HepG2 (cell line): ENCODE data around the gene PRRC2A. TPM values are rescaled to one million over a fixed set of nuclear protein-coding genes. Genes with fewer than 3 reads are reported as not detected.

Experiments used
- ATF2 ChIP-seq: sonication (generic); formaldehyde crosslinking; IDR thresholded peaks from 2 replicates; pipeline ENCODE4 v1.4.0; 2020; ENCODE audit warnings: missing genetic modification reagents
- HDAC1 ChIP-seq: sonication (generic); formaldehyde crosslinking; IDR thresholded peaks from 2 replicates; pipeline ENCODE4 v1.5.1; 2020; ENCODE audit warnings: mild to moderate bottlenecking, missing genetic modification reagents
- HDAC2 ChIP-seq: sonication (generic); formaldehyde crosslinking; IDR thresholded peaks from 2 replicates; pipeline ENCODE4 v1.4.0; 2020; ENCODE audit warnings: missing genetic modification reagents
- HHEX ChIP-seq: IDR thresholded peaks from 2 replicates; pipeline ENCODE4 v1.6.1; 2016; ENCODE audit warnings: control low read depth
- NR1H2 ChIP-seq: sonication (generic); formaldehyde crosslinking; IDR thresholded peaks from 2 replicates; pipeline ENCODE4 v1.8.1; 2022; ENCODE audit warnings: low read depth, missing genetic modification reagents, borderline replicate concordance
- RAD21 ChIP-seq: fragments of 450-650 bp; formaldehyde crosslinking; IDR thresholded peaks from 2 replicates; pipeline ENCODE4 v1.5.0; 2020; ENCODE audit warnings: mild to moderate bottlenecking
- SUZ12 ChIP-seq: fragments of 150-350 bp; IDR thresholded peaks from 2 replicates; pipeline ENCODE4 v1.6.1; 2014; ENCODE audit warnings: low read depth, low read length
- TFAP4 ChIP-seq: sonication (generic); IDR thresholded peaks from 2 replicates; pipeline ENCODE4 v1.6.1; 2016; ENCODE audit warnings: low read depth, borderline replicate concordance
- ZBTB40 ChIP-seq, 2 experiments: fragments of 450-650 bp in 1 of 2; sonication (generic) in 1 of 2; formaldehyde crosslinking in 1 of 2; IDR thresholded peaks; 2 replicates each; pipeline versions ENCODE4 v1.6.1 to v1.8.0; 2016 to 2022; ENCODE audit warnings: antibody characterized with exemption in 1 of 2, mild to moderate bottlenecking in 1 of 2, missing genetic modification reagents in 1 of 2
- ZFYVE20 ChIP-seq: sonication (generic); formaldehyde crosslinking; IDR thresholded peaks from 2 replicates; pipeline ENCODE4 v1.8.0; 2023; ENCODE audit warnings: low read depth, mild to moderate bottlenecking, moderate library complexity, missing genetic modification reagents, borderline replicate concordance
- ZNF101 ChIP-seq: sonication (generic); formaldehyde crosslinking; IDR thresholded peaks from 2 replicates; pipeline ENCODE4 v1.4.0; 2020; ENCODE audit warnings: mild to moderate bottlenecking, low read depth, missing genetic modification reagents, borderline replicate concordance
- ZNF234 ChIP-seq: sonication (generic); formaldehyde crosslinking; conservative IDR thresholded peaks from 2 replicates; pipeline ENCODE4 v1.5.1; 2020; ENCODE audit warnings: mild to moderate bottlenecking, missing genetic modification reagents
- ZNF496 ChIP-seq: sonication (generic); formaldehyde crosslinking; IDR thresholded peaks from 2 replicates; pipeline ENCODE4 v1.8.1; 2023; ENCODE audit warnings: mild to moderate bottlenecking, moderate library complexity, missing genetic modification reagents; ENCODE audit not compliant: insufficient replicate concordance
- ZNF552 ChIP-seq: sonication (generic); formaldehyde crosslinking; IDR thresholded peaks from 2 replicates; pipeline ENCODE4 v1.9.0; 2022; ENCODE audit warnings: missing genetic modification reagents, mild to moderate bottlenecking, borderline replicate concordance
- ZNF879 ChIP-seq: sonication (generic); formaldehyde crosslinking; IDR thresholded peaks from 2 replicates; pipeline ENCODE4 v1.8.1; 2023; ENCODE audit warnings: missing genetic modification reagents
- ZNF891 ChIP-seq: sonication (generic); formaldehyde crosslinking; IDR thresholded peaks from 2 replicates; pipeline ENCODE4 v1.5.0; 2020; ENCODE audit warnings: mild to moderate bottlenecking, missing genetic modification reagents
- ZSCAN31 ChIP-seq: sonication (generic); formaldehyde crosslinking; IDR thresholded peaks from 2 replicates; pipeline ENCODE4 v1.5.0; 2020; ENCODE audit warnings: low read depth, mild to moderate bottlenecking, missing genetic modification reagents
- polyA plus RNA-seq, 8 experiments: library from polyadenylated mRNA; depleted of rRNA in 3 of 8; stranded (reverse) in 7 of 8; unstranded in 1 of 8; fragments of >200 nt; fragmentation: Illumina TruSeq in 4 of 8; extraction: Trizol in 4 of 8; gene quantifications; 2 replicates each; pipeline versions ENCODE4 v1.2.1 to v1.2.3, GENCODE V29; 2011 to 2016; ENCODE audit warnings: low read depth in 4 of 8, missing spikeins in 1 of 8, mixed read lengths in 1 of 8; ENCODE audit not compliant: insufficient read depth in 1 of 8
- total RNA-seq, 5 experiments: library from RNA; depleted of rRNA; stranded (reverse); fragments of >200 nt; fragmentation: Illumina TruSeq; extraction: Trizol; gene quantifications; 2 replicates each; pipeline ENCODE4 v1.2.3, GENCODE V29; 2016; ENCODE audit warnings: low read depth in 1 of 5
- TF ChIP-seq, protein P1 (sequence below): sonication (generic); formaldehyde crosslinking; IDR thresholded peaks from 2 replicates; pipeline ENCODE4 v1.5.1; 2020; ENCODE audit warnings: missing genetic modification reagents, mild to moderate bottlenecking, borderline replicate concordance

Gene PRRC2A
- total and polyA plus RNA-seq, 2 of the 13 experiments (the other 11 are each of a cell fraction or from before 2014, with no cell fraction given): 38.9 to 47.4 TPM

GRCh38 chr6:31580807-31581433 lies 39.6 kb upstream of the PRRC2A start (continued):
- TF ChIP-seq, protein P1, sequence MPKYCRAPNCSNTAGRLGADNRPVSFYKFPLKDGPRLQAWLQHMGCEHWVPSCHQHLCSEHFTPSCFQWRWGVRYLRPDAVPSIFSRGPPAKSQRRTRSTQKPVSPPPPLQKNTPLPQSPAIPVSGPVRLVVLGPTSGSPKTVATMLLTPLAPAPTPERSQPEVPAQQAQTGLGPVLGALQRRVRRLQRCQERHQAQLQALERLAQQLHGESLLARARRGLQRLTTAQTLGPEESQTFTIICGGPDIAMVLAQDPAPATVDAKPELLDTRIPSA (CRISPR knock-in tag): no peak
- TF ChIP-seq NR1H2 (CRISPR knock-in tag) (no peak), RAD21 (CRISPR knock-in tag) (peak; percentile 90), TFAP4 (no peak), HHEX (CRISPR knock-in tag) (no peak), ZNF496 (no peak), ZNF552 (CRISPR knock-in tag) (no peak; the same call in 1 of the 2 replicates), ZNF101 (CRISPR knock-in tag) (no peak), ATF2 (CRISPR knock-in tag) (peak; percentile 65), ZNF891 (CRISPR knock-in tag) (peak; percentile 87), ZNF234 (CRISPR knock-in tag) (no peak), HDAC1 (CRISPR knock-in tag) (peak; percentile 62), ZBTB40 (IDR thresholded peaks at IDR 0.05) (no peak), ZBTB40 (CRISPR knock-in tag; IDR thresholded peaks at IDR 0.05) (peak; percentile 43; the same call in 1 of the 2 replicates), ZSCAN31 (CRISPR knock-in tag) (peak; percentile 58; the same call in 1 of the 2 replicates), HDAC2 (CRISPR knock-in tag) (peak; percentile 70), ZFYVE20 (CRISPR knock-in tag) (no peak), ZNF879 (CRISPR knock-in tag) (no peak), SUZ12 (no peak)
